Globus pallidus (tissue), 1 donor: ENCODE data around the gene ADD1.

Source experiments
- DNase-seq: peaks from one replicate; pipeline ENCODE4 v3.0.0-alpha.2; 2015; ENCODE audit warnings: low spot score

Gene ADD1

DNA sequence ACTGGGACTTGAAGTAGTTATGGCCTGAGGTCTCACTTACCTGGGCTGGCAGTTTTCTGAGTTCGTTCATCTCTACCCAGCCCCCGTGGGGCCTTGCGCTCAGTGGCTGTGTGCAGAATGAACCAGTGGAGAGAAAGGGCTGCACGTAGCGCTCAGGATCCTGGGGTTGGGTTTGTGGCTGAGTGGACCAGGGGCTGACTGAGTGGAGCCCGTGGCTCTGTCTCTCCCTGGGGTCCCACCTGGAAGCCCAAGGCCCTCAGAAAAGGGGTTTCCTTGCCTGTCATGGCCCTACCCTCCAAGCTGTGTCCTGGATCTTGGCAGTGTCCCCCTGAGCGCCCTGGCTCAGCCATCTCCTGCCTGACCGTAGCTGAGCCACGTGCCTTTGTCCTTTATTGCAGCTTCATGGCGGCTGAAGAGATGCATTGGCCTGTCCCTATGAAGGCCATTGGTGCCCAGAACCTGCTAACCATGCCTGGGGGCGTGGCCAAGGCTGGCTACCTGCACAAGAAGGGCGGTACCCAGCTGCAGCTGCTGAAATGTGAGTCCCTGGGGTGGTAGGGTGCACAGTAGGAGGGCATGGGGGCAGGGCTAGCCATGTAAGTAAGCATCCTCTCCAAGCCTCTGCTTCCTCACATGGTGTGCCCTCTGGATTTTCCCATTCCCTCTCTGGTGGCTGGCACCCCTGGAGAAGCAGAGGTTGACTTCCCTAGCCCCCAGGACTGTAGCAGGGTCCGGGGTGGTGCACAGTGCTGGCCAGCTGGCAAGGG is 23.2 kb upstream of the ADD1 start:
- DNase-seq = no peak

DNA sequence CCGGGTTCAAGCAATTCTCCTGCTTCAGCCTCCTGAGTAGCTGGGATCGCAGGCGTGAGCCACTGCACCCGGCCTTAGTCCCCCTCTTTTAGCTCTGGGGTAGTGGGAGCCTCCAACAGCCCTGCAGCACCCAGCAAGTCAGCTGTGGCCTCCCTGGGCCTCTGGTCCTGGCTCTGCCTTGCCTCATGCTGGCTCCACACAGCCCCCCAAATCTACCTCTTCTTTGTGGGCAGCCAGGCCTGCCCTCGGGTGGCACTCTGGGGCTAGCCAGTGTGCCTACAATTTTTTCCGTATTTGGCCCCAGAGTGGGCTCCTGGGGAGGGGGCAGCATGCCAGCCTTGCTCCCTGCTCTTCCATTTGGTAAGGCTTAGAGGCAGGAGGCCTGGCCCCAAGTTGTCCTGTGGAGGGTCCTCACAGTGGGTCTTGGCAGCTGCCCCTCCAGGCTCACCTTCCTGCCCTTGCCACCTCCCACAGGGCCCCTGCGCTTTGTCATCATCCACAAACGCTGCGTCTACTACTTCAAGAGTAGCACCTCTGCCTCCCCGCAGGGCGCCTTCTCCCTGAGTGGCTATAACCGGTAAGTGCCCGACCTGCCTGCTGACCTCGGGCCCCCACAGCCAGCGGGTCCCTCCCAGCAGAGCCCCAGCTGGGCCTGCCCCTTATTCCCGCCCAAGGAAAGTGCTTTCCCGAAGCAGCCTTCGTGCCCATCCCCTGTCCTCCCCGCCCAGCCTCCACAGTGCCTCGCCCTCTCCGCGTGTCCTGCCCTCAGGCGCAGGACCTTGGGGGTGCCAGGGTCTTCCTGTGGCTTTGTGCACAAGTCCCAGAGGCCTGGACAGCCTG is 21.0 kb upstream of the ADD1 start:
- no peak for DNase-seq

DNA sequence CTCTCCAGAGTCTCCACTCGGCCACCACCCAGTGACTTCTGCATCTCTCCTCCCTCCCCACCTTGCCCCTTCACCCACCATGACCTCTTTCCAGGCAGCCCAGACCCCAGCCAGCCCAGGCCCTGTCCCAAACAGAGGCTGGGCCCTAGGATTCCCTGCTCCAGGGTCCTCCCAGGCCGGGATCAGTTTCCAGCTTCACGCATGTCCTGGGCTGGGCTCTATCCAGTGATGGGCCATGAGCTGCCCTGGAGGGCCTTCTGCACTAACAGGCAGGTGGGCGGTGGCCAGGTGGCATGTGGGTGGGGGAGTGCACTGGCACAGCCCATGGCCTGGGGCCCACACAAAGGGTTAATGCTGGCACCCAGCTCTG is 20.4 kb upstream of the ADD1 start:
- DNase-seq = no peak

DNA sequence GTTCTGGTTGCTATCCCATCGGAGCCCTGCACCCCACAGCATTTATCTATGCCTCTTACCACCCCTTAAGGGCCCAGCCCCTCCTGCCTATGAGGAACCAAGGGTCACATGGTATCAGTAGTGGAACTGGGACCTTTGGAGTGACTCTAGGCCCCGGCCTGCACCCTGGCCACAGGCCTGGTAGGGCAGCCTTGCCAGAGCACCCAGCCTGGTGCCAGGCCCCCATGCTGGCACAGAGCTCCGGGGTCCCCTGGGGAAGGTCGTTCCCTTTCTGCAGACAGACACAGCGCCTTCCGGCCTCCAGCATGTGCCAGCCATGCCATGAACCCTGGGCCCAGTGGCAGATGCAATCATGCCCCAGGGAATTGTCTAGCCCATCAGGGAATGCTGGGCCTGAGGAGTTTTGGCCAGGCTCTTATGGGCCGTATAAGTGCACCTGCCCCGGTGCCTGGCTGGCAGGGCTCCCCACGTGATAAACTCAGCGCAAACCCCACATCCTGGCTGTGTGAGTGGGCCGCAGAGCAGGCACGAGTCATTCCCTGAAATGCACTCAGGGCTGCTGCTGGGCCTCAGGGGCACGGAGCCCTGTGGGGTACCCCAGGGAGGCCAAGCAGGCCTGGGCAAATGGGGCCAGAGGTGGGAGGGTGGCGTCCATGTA is 19.8 kb upstream of the ADD1 start:
- DNase-seq = no peak

DNA sequence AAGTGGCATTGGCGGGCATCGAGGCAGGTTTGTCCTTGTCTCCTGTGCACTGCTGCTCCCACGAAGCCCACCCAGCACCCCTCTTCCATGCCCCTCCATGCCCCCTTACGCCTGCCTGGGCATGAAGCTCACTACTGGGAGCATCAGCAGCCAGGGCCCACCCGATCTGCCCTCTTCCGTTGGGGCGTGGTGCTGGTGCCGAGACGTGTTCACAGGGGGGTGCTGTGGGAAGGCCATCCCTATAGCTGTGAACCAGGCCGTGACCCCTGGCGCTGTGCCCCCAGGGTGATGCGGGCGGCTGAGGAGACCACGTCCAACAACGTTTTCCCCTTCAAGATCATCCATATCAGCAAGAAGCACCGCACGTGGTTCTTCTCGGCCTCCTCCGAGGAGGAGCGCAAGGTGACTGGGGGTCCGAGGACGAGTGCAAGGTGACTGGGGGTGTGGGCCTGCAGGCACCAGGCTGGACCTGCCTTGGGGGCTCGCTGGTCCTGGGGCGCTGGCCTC is 19.3 kb upstream of the ADD1 start:
- no peak for DNase-seq

DNA sequence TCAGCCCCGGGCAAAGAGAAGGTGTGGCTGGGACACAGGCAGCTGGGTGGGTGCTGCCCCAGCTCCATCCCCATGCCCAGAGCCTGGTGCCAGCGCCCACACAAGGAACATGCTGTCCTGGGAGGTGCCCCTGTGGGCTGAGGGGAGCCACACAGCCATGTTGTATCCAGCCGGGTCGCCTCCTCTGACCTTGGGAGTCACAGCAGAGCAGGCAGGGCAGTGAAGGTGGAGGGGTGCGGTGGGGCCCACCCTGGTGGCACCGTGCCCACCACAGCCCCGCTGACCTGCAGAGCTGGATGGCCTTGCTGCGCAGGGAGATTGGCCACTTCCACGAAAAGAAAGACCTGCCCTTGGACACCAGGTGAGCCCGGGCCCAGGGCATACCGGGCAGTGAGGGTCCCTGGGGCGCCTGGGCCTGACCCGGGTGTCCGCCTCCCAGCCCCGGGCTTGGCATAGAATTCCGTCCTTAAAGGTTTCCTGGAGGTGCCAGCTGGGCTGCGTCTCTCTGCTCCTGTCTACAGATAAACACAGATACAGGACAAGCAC is 18.7 kb upstream of the ADD1 start:
- no peak for DNase-seq

DNA sequence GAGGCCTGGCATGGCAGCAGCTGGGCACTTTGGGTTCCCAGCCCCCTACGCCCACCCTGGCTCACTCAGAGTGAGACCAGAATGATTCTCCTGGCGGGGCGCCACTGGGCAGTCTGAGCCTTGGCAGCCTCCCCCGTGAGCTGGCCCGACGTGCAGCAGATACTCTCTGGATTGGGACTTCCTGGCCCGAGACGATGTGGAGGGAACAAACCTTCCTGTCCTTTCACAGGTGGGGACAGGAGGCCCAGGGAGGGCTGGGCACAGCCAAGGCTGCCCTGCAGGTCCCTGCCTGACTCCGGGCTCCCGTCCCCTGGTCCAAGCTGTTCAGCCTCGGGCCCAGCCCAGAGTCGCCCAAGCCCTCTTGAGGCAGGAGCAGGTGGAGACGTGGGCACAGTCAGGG is 17.9 kb upstream of the ADD1 start:
- DNase-seq = no peak

DNA sequence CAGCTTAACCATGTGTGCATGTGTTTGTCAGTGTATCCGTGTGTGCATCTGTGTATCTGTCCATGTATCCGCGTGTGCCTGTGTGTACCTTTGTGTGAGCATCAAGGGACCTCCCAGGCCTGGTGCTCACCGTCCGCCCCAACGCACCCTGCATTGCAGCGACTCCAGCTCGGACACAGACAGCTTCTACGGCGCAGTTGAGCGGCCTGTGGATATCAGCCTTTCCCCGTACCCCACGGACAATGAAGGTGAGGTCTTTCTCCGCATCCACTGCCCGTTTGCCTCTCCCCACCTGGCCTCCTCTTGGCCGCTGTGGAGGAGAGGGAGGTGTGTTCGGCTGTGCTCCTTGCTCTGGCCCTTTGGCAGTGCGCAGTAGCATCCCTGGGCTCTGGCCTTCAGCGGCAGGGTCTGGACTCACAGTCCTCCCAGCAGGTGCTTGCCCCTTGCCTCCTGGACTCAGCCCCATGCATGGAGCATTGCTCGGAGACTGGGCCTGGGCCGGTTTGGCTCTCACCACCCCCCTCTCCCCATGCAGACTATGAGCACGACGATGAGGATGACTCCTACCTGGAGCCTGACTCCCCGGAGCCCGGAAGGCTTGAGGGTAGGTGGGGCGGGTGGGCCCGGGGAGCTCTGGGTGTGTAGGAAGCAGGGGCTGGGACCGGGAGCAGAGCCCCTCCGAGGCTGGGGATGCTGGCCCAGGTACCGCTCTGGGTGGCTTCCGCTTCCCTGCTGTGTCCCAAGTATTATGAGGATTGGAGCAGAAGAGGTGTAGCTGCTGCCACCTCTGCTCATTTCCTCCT is 16.4 kb upstream of the ADD1 start:
- DNase-seq = no peak

DNA sequence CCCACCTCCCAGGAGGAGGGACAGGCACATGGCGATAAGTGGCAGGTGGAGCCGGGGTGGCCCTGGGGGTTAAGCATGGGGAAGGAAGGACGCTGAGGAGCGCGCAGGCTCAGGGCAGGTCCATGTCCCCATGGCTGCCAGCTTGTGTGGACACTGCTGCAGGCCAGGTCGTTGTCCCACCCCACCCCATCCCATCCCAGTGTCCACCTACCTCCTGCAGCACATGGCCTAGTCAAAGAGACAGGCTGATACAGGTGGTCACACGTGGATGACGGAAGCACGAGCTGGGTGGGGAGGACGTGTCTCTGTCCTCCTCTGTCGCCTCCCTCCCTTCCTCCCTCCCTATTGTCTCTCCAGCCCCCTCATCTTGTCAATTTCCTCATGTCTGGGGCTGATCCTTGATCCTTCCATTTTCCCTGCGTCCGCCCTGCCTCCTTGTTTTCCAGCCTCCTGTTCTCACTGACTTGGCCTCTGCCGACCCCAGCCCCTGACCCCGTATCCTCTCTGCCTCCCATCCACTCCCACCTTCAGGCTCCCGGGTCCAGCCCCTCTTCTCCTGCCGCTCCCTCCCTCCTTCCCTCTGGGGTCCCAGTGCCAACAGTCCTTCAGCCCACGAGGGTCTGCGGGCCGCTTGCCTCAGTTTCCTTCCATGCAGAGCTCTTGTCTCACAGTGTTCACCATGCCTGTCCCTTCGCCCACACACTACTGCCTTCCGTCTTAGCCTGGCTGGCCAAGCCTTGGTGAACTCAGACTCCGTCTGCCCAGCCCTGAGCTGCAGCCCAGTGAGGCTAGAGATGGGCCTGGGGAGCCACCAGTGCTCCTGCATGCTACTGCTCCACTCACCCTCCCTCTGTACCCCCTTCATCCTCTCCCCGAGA is 15.5 kb upstream of the ADD1 start:
- DNase-seq = no peak

DNA sequence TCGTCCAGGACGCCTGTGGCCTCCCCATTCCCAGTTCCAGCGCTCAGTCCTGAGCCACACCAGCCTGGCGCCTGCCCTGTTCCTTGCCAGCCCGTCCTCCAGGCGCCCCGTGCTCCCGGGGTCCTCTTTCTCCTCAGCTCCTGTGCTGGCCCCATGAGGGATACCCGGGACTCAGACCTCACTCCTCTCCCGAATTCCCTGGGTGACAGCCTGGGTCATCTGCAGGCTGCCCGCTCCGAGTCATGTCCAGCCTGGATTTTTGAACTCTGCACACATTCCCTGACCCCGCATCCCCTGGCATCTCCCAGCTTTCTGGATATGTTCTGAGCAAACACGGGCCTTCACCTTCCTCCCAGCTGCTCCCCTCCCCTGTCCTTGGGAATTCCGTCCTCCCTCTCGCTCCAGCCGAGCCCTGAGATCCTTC is 14.9 kb upstream of the ADD1 start:
- no peak for DNase-seq

DNA sequence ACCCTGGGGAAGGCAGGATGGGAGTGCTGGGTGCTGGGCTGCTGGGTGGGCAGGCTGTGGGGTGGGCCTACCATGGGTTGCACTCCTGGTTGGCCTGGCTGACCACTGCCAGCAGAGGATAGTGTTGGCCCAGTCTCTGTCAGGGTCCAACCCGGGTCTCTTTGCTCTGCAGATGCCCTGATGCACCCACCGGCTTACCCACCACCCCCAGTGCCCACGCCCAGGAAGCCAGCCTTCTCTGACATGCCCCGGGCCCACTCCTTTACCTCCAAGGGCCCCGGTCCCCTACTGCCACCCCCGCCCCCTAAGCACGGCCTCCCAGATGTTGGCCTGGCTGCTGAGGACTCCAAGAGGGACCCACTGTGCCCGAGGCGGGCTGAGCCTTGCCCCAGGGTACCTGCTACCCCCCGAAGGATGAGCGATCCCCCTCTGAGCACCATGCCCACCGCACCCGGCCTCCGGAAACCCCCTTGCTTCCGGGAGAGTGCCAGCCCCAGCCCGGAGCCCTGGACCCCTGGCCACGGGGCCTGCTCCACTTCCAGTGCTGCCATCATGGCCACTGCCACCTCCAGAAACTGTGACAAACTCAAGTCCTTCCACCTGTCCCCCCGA is 14.2 kb upstream of the ADD1 start:
- no peak for DNase-seq

DNA sequence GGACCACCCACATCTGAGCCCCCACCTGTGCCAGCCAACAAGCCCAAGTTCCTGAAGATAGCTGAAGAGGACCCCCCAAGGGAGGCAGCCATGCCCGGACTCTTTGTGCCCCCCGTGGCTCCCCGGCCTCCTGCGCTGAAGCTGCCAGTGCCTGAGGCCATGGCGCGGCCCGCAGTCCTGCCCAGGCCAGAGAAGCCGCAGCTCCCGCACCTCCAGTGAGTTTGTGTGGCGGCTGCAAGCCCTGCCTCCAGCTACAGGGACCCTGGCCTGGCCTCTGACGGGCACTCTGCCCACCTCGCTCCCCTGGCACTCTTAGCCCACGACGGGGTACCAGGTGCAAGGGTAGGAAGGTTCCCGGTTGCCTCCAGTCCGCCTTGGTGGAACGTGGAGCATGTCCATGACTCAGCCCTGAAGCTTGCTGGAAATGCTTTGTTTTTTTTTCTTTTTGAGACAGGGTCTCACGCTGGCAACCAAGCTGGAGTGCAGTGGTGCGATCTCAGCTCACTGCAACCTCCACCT is 13.7 kb upstream of the ADD1 start:
- no peak for DNase-seq

DNA sequence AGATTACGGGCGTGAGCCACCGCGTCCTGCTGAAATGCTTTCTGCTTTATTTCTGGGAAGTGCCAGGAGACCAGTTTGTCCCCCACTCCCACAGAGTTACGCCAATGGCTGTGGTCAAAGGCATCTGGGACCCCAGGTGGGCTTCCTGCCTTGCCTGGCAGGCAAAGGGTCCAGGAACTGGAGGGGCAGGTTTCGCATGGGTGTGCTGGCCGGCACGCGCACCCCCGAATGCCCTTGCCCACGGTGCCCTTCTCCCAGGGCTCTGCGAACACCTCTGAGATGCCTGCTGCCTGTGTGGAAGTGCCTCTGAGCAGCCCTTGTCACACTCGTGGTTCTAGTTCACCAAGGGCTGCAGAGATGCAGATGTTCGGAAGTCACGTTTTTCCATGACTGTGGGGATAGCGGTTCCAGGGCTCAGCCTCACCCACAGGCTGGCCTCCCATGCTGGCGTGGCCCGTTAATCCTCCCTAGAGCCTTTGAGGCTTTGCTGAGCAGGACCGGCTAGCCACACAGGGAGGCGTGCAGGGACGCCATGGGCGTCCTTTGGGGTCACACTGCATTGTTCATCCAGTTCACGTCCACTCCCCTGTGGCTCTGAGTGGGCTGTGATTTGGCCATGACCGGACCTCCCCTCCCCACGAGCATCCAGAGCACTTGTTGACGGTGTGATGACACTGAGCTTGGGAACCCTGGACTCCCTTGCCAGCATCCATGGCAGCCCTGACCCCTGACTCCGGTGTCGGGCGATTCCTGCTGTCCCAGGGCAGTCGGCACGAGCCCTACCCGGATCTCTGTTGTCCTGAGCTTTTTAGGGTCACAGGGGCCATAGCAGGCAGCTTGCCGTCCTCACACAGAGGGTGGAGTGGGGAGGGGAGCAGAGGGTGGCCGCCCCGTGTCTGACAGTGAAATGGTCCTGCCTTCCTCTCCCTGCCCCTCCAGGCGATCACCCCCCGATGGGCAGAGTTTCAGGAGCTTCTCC is 12.7 kb upstream of the ADD1 start:
- DNase-seq = no peak

DNA sequence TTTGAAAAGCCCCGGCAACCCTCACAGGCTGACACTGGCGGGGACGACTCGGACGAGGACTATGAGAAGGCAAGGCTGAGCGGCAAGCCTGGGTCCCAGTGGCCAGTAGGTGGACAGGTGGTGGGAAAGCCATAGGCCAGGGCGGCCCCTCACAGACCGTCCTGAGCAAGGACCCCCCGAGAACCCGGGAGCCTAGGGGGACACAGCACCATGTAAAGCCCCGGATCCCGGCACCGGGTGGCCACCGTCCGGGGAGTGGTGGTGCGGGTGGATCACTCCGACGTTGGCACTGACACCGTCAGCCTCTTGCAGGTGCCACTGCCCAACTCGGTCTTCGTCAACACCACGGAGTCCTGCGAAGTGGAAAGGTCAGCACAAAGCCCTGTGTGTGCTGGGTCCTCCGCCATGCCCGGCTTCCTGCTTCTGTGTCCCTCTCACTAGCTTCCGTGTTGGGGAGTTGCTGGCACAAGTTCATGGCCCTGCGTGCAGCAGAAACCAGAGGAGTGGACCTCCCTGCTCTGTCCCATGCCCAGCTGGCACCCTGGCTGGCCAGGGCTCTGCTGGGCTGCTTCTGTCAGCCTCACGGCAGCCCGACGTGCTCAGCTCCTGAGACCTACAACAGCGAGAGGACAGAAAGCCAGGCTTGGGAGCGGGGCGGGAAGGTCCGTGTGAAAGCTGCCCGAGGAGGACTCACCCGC is 11.9 kb upstream of the ADD1 start:
- DNase-seq = no peak

DNA sequence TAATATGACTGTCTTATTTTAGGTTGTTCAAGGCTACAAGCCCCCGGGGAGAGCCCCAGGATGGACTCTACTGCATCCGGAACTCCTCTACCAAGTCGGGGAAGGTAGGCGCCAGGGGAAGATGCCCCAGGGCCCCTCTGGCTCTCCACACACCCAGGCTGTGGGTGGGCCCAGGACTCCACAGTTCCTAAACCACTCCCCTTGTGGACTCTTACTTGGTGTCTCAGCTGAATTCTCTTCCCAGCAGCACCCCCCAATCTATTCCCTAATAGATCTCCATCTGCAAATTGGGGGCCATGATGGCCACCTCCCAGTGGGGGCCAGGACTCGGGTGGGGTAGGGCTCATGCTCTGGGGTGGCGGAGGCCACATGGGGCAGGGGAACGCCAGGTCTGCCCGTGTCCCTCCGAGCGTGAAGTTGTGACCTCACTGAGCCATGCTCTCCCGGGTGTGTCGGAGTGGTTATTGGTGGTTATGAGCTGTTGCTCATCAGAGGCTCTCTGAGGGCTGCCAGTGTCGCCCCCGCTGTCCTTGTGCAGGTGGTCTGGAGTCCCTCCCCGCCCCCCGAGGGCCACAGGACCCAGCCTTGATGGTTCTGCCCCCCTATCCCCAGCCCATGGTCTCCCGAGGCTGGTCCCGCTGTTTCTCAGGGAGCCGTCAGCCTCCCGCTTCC is 11.2 kb upstream of the ADD1 start:
- no peak for DNase-seq

DNA sequence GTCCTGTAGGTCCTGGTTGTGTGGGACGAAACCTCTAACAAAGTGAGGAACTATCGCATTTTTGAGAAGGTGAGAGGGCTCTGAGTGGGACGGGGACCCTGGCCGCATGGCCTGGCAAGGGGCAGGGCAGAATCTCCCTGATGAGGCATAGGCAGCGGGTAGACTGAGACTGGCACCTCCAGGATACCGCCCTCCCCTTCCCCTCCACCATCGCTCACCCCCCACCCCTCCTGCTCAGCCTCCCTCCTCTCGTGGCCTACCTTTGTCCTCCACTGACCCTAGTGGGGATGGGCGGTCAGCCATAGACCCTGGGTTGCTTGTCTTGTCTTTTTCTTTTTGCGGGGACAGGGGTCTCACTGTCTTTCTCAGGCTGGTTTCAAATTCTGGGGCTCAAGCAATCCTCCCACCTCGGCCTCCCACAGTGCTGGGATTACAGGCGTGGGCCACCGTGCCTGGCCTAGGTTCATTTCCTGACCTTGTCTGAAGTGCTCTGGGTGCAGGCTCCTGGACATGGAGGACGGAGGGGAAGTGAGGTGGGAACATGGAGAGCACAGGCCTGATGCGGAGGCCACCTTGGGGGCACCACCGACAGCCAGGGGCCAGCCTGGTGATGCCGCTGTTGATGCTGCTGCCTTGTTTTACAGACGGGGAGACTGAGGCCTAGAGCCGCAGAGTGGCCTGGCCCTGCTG is 10.5 kb upstream of the ADD1 start:
- DNase-seq = no peak

DNA sequence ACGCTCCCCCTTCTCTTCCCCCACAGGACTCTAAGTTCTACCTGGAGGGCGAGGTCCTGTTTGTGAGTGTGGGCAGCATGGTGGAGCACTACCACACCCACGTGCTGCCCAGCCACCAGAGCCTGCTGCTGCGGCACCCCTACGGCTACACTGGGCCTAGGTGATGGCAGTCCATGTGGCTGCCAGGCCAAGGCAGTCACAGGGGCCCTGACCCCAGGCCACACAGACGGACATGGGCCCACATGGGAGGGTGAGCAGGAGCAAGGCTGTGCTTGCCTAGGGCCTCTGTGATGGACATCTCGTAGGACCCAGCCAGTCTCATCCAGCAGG is 10.0 kb upstream of the ADD1 start:
- no peak for DNase-seq
